GM18498 (cell line): ENCODE results near the gene CADPS2.

Experiments used
- ATAC-seq: cut with Tn5 transposase; IDR thresholded peaks from one replicate; pipeline ENCODE4 v1.9.1; 2021; ENCODE audit warnings: mild to moderate bottlenecking, moderate library complexity; ENCODE audit not compliant: unreplicated experiment

CADPS2 gene

DNA sequence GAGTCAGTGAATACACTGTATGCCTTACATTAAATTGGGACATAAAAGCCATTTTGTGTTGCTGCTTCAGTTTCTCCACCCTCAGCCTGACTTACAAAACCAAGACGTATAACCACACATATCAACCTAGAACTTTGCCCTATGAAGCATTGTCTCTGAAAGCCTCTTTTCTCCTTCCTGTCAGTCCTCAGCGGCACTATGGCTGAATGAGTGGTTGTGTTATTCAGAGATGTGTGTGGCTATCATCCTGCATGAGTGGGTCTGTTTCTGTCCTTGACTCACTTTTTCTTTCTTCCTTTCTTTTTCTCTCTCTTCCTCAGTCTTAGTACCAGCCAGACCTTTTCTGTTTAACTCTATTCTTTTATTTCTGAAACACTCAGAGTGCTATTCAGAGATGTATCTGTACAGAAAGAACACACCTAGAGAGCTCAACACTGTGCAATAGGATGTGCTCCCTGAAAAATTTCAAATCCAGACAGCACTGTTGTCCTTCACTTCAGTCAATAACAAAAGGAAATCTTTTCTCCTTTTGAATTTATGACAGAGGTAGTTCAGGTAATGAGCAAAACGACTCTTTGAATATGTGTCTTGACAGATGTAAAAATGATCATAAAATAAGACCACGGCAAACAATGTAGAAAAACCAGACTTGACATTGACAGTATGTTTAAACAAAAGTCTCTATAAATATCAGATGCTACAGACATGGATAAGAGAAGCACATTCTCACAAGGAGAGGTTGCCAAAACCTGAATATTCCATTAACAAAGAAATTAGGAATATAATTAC is 418.4 kb downstream of the CADPS2 start:
- ATAC-seq: no peak

DNA sequence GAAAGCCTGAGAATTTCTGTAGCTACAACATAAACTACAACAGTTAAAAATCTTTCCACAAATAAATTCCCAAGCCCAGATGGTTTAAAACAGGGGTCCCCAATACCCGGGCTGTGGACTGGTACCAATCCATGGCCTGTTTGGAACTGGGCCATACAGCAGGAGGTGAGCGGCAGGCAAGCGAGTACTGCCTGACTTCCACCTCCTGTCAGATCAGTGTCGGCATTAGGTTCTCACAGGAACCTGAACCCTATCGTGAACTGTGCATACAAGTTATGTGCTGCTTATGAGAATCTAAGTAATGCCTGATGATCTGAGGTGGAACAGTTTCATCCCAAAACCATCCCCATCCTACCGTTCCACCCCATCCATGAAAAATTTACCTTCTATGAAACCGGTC is 421.0 kb downstream of the CADPS2 start:
- ATAC-seq: no peak

DNA sequence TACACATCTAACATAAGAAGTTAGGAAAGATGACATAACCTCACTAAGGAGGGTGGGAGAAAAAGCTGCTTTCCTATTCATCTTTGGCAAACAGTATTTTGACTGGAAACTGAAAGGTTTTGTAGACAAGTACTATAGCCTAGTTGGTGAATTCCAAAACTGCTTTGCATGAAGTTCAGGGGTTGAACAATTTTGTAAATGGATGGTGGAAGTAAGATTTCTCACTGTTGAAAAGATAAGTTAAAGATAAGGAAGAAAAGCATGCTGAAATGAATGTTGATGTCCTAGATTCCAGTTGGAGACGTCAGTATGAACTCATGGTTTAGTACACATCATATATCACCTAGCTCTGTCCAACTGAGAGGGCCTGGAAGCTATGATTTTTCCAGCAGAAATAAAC is 422.6 kb downstream of the CADPS2 start:
- no peak for ATAC-seq

DNA sequence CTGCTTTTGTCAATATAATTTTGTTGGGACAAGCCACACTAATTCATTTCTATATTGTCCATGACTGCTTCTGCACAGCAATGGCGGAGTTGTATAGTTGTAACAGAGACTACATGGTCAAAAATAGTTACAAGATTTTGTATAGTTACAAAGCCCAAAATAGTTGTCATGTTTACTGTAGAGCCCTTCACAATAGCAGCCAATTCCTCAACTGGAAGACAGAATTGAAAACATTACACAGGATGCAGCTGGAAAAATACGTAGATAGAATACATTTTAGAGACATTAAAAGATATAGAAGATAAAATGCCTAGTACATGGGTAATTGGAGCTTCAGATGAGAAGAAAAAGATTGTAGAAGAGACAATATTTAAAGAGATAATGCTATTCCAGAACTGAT is 425.3 kb downstream of the CADPS2 start:
- ATAC-seq: no peak

DNA sequence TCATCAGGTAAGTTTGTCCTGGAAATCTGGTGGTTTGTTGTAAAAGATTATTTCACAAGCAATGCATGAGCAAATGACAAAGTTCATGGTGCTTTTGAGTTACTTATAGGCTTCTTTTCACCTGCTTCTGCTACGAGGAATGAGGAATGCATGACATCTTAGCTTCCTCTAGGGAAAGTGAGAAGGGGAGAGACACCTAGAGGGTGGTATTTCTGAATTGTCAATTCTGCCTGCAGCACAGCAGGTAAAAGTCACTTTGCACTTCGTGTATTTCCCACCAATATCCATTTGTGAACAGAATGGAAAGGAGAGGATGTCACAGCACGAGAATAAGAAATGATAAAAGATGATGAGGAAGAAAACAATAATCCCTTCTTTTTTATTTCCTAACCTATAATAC is 428.3 kb downstream of the CADPS2 start:
- ATAC-seq: no peak

DNA sequence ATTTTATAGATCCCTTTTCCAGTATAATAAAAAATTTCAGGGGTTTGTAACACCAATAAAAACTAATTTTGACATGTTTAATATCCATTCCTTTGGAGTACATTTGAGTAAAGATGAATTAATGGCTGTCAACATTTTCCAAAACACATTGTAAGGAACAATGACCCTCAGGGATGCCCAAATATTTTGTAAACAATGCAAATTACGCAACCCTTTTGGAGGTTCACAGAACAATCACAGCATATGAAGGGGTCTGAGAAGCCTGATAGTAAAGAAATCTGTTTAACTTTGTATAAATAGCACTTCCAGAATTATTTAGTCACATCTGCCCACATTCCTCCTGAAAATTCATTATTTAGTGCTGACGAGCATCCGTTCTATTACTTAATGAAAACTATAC is 428.9 kb downstream of the CADPS2 start:
- no peak for ATAC-seq

DNA sequence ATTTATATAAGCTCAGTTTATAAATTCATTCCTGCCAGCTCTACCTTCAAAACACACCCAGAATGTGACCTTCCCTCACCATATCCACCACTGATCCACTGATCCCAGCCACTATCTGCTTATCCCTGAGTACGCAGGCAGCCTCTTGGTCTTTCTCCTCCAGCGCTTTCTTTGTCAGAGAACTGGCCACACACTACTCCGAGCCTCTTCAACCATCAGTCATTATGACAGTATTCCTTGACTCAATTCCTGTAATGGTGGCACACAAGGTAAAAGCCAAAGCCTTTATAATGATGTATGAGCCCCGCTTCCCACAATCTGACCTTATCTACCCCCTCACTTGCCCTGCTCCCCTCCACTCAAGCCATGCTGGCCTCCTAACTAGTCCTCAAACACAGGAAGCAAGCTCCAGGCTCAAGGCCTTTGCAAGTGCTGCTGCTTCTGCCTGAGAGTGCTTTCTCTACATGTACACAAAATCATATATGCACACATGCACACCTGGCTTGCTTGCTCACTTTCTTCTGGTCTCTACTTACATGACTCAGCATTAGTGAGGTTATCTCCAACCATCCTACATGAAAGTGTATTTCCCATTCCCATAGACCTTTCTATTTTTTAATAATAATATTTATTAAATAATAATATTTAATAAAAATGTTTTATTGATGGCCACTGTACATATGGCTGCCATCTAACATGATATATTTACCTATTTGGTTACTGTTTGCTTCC is 431.3 kb downstream of the CADPS2 start:
- ATAC-seq: no peak

DNA sequence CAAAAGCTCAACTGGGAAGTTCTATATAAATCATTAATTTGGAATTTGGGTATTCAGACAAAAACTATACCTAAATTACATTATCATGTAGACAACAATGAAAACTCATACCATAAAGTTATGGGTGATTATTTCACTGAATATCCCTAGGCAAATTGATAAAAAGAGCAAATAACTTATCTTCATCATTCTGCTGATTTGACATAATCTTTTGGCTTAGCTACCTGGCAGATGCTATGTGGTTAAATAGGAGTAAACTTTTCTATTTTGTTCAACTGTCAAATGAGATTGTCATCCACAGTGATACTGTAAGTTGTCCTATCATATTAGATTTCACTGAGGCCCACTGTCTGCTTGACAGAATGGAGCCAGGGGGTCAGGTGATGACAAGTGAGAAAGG is 432.8 kb downstream of the CADPS2 start:
- ATAC-seq: no peak

DNA sequence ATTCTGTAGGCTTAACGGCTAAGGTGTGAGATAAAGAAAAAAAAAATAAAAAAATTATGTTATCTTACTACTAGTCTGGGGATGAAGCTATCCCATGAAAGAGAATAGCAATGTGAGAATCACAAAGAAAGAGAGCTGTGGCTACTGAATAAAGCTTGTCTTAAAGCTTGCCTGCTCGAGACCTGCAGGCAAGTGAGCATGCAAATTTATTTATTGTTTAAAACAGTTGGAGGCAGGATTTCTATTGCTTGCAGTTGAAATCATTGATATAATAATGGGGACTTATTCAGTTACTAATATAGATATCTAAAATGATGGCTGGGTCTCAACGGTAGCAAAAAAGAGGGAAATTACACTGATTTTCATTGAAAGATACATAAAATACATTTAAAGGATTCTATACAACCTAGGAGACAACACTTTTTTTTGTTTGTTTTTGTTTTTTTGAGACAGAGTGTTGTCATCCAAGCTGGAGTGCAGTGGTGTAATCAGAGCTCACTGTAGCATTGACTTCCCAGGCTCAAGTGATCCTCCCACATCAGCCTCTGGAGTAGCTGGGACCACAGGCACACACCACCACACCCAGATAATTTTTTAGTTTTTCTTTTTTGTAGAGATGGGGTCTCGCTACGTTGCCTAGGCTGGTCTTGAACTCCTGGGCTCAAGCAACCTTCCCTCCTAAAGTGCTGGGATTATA is 437.2 kb downstream of the CADPS2 start:
- ATAC-seq: no peak

DNA sequence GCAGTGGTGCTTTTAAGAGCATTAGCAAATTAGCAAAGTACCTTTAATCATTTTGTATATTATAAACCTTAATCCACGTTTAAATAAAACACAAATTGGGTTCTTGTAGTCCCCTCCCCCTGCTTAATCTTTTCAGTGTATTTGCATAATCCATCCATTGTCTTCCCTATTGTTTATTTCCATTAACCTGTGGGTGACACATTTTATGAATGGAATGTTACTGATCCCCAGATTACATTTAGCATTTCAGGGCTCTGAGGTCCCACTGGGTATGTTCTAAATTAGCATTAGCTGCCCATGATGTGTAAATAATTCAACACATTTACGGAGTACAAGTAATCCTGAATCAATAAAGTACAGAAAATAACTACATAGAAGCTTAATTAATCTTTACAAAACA is 443.3 kb downstream of the CADPS2 start:
- ATAC-seq: no peak

DNA sequence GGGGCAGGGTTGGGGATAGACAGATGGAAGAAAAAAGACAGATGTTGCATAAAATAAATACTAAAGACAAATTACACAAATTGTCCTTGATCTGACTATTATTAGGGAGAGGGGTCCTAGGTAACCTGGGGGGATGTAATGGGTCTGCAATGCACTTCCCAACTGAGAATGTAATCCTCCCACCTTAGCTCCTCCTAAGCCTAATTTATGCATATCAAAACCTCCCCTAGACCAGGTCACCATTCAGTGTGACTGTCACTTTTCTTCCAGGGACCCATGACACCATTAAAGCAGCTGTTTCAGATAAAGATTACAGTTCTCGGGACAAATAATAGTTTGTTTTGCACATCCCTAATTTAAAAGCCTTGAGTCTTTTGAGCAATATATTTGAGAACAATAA is 447.8 kb downstream of the CADPS2 start:
- ATAC-seq: no peak

DNA sequence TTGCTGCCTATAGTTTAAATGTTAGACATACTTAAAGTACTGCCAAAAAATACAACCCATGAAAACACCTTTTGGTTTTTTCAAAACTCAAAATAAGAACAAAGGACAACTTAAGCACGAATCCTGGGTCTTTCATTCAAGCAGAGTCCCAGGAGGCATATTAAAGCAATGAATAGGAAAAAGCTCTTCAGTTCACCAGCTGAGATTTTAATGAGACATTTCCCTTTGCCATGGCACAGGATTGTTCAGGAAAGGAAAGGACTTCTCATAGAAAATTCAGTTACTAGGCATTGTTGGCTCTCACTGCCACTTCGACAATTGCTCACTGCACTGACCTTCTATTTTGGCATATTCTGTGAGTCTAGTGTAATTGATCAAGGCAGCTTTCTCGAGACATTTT is 448.3 kb downstream of the CADPS2 start:
- ATAC-seq: no peak

DNA sequence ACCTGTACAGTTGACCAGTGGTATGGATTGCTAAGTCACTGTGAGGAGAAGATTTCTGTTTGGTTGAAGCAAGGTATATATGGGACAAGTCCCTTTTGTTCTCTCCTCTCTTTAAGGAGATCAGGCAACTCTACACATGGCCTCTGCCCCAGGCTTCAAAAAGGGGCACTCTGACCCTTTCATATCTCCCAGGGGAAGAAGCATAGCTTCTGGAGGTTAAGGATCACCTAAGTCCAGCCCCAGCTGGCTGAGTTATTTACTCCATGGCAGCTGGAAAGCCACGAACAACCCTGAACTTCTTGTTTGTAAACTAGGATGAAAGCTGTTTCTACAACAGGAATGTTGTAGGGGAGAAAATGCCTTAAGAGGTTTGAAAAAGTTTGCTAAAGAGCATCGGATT is 452.5 kb downstream of the CADPS2 start:
- no peak for ATAC-seq

DNA sequence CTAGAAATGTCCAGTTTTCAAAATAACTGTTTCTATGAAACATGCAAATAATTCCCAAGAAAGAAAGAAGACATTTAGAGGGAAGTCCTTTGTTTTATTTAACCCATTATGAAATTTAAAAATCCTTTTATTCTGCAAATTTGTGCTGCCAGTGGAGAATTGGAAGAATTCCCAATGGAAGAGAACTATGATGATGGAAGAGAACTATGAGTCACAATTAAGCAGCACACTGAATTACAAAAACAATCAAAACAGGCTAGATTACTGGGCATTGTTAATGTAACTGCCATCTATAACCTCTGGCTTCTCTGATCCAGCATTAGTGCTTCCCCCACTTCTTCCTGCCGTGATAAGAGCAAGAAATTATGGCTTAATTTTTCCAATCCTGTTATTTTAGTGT is 455.6 kb downstream of the CADPS2 start:
- ATAC-seq: no peak

DNA sequence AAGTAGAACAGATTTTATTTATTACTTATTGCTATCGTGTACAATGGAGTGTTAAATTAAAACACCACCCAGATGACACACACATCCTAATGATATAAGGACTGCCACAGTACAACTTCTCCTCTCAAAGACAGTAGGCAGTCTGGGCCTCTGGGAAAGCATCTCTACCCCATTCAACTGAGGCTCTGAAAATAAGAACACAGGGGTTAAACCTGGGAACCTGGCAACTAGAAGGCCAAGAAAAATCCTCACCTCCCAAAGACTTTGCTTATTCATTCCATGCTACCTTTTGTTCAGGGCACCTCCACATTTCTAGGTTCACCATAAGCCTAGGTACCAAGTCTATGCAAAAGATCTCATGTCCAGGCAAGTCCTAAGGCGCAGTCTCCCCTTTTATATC is 456.3 kb downstream of the CADPS2 start:
- no peak for ATAC-seq

DNA sequence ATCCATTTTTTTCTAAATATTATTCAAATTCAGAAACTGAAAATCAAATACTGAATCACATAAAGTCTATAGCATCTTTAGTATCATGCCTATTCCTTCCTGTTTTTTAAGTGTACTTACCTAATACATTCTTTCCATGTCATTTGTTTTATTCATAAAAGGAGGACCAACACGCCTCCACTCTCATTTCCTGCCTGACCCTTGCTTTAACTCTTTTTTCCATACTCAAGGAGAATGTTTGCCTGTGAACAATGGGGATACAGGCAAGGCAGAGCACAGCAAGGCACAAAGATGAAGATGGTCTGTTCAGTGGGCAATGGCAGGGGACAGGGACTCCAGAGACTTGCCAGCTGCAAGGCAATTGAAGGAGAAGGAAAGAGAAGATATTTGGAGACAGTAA is 460.5 kb downstream of the CADPS2 start:
- ATAC-seq: no peak

DNA sequence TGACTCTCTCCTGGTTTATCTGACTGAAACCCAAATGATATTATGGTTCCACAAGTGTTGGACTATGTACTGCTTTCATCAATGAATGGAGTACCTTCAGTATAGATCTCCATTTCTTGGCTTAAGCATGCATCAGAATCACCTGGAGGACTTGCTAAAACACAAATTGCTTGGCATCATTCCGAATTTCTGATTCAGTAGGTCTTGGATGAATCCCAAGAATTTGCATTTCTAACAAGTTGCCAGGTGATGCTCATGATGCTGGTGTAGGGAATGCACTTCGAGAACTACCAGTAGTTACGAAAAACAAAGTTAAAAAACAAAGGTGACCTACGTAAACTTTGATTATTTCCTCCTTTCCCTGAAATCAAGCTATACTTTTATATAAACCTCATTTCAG is 462.7 kb downstream of the CADPS2 start:
- no peak for ATAC-seq

DNA sequence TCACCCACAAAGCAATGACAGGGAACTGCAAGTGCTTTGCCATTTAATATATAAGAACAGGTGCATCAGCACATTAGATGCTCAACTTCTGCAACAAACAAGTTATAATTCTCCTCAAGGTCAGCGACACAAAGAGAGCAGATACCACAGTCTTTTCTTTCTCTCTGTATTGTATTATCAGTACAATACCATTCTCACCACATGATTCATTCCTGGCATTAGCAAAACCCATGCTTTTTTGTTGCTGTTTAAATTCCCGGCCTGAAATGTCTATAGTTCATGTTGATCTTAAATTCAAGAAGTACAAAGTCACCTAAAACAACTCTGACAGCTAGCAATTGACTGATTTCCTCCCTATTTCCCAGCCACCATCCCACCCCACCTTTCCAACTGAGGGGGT is 469.9 kb downstream of the CADPS2 start:
- no peak for ATAC-seq

DNA sequence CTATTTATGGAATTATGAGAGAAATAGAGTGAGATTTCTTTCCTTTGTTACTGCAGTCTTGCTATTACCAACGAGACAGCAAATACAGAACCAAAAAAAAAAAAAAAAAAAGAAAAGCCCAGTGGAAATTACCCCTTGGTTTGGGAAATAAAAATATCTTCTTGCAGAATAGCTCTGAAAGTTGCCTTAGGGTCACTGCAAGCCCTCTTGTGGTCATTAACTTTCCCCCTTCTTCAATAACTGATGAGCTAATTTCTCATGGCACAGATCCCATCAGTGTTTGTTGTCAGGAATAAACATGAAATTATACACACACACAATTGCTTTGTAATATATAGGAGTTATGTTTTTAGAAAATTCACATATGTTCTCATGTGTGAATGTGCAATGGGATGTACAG is 470.8 kb downstream of the CADPS2 start:
- no peak for ATAC-seq

DNA sequence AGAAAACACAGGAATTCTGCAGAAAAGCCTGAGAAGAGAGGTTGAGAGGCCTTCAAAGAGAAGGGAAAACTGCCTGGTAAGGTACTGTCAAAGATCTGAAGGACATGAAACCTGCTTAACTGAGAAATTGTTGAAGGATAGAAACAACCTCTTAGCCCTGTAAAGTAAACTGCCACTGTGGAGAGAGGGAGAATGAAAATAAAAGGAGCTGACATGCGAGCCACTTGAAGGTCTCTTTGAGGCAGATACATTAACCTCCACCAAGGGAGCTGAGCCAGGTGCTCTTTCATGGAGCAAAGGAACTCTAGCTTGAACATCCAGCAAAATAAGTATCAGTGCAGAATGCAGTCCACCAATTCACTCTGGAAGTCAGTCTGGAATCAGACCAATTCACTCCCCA is 472.9 kb downstream of the CADPS2 start:
- ATAC-seq: no peak

DNA sequence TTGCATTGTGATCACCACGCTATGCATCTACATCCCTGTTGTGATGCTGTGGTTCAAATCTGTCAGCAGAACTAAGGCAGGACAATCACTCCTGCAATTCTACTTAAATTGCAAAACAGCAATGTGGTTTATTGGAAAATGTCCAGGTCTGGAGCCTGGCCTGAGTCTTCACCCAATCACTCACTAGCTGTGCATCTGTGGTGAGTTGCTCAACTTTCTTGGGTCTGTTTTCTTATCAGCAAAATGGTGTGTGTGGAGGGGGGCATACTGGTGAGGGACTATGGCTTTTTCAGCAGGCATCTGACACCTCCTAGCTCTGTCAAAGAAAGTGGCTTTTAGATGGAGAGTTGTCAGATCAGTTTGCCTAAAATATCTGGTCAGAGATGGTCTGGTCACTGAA is 473.4 kb downstream of the CADPS2 start:
- no peak for ATAC-seq

DNA sequence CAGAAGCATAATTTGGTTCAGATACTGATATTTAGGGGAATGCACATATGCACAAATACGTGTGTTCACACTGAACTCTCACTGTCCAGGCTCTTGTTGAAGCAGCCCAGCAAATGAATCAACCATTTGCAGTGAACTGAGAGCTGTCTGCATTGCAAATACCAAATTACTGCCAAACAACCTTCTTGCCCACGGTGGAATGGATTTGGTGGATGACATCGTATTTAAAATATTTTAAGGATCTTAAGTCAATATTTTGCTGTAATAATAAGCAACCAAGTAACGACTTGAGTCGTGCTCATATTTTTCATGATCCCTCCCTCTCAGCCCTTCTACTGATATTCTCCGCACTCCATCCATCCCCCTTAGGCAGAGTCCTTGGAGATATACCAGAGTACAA is 473.8 kb downstream of the CADPS2 start:
- no peak for ATAC-seq
